Stomach (tissue), 4 donors: ENCODE measurements around the gene ODF4.
"Not testable (repeated sequence)": the region's sequence is repeated elsewhere in the genome, so short reads cannot be mapped to it uniquely, and the experiment has no call there.

ENCODE experiments used
- EP300 ChIP-seq: sonication (generic); formaldehyde crosslinking; IDR thresholded peaks from one replicate; pipeline ENCODE4 v1.6.1; 2017; ENCODE audit warnings: antibody characterized with exemption
- POLR2A ChIP-seq, 4 donors: fragments of 450-650 bp; IDR thresholded peaks; one replicate each; pipeline ENCODE4 v1.6.1; 2016; ENCODE audit warnings: antibody characterized with exemption in 4 of 4, control low read depth in 2 of 4, mild to moderate bottlenecking in 1 of 4, moderate library complexity in 1 of 4
- POLR2AphosphoS5 ChIP-seq, 3 donors: sonication (generic); formaldehyde crosslinking; IDR thresholded peaks; one replicate each; pipeline ENCODE4 v1.6.1; 2016; ENCODE audit warnings: antibody characterized with exemption in 3 of 3
- TF ChIP-seq, protein P1 (sequence below), 7 experiments: fragments of 450-650 bp in 4 of 7; fragments of 200-600 bp in 3 of 7; sonication (generic) in 3 of 7; IDR thresholded peaks; one replicate each; pipeline ENCODE4 v1.5.1; 2016 to 2019; ENCODE audit warnings: antibody characterized with exemption in 7 of 7, control low read depth in 2 of 7, mild to moderate bottlenecking in 1 of 7

DNA sequence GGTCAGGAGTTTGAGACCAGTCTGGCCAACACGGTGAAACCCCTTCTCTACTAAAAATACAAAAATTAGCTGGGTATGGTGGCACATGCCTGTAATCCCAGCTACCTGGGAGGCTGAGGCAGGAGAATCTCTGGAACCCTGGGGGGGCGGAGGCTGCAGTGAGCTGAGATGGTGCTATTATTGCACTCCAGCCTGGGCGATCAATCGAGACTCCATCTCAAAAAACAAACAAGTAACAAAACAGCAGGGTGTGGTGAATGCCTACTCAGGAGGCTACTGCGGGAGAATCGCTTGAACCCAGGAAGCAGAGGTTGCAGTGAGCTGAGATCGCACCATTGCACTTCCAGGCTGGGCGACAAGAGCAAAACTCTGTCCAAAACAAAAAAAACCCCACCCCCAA, 38.5 kb downstream of the ODF4 start:
- not testable (repeated sequence) for TF ChIP-seq EP300; POLR2AphosphoS5 (IDR thresholded peaks at IDR 0.05); POLR2A (IDR thresholded peaks at IDR 0.05)
- TF ChIP-seq, protein P1, sequence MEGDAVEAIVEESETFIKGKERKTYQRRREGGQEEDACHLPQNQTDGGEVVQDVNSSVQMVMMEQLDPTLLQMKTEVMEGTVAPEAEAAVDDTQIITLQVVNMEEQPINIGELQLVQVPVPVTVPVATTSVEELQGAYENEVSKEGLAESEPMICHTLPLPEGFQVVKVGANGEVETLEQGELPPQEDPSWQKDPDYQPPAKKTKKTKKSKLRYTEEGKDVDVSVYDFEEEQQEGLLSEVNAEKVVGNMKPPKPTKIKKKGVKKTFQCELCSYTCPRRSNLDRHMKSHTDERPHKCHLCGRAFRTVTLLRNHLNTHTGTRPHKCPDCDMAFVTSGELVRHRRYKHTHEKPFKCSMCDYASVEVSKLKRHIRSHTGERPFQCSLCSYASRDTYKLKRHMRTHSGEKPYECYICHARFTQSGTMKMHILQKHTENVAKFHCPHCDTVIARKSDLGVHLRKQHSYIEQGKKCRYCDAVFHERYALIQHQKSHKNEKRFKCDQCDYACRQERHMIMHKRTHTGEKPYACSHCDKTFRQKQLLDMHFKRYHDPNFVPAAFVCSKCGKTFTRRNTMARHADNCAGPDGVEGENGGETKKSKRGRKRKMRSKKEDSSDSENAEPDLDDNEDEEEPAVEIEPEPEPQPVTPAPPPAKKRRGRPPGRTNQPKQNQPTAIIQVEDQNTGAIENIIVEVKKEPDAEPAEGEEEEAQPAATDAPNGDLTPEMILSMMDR (IDR thresholded peaks at IDR 0.05) = not testable (repeated sequence)
